Pancreas (tissue), 10 donors: ENCODE results near the gene FRMD4A. TPM values are rescaled to one million over a fixed set of nuclear protein-coding genes. Genes with fewer than 3 reads are reported as not detected.
"Not testable (repeated sequence)": the region's sequence is repeated elsewhere in the genome, so short reads cannot be mapped to it uniquely, and the experiment has no call there.

Experiments used
- ATAC-seq, 4 donors: fragments of 200-7000 bp; cut with Tn5 transposase; one replicate each; pipeline versions ENCODE4 v1.8.0 to v1.9.1; 2020; ENCODE audit warnings: mild to moderate bottlenecking in 4 of 4, moderate library complexity in 4 of 4
- DNase-seq, 6 donors: peaks; one replicate each; pipeline ENCODE4 v3.0.0-alpha.2; 2020
- FAIRE-seq: peaks from 2 replicates; lab custom pipeline; 2012; peaks lifted over from hg19 to GRCh38; lab: Jason Lieb, UNC
- H3K27ac ChIP-seq, 4 donors: fragments of 200-600 bp; sonication (generic); 1 replicate in 3 of 4; 2 replicates in 1 of 4; pipeline versions ENCODE4 v1.5.0 to v1.8.0; 2020
- H3K27me3 ChIP-seq, 4 donors: fragments of 200-600 bp; one replicate each; pipeline ENCODE4 v1.8.0; 2021
- H3K36me3 ChIP-seq, 3 donors: fragments of 200-600 bp; sonication (generic) in 1 of 3; one replicate each; pipeline versions ENCODE4 v1.5.0 to v1.8.0; 2020 to 2021
- H3K4me1 ChIP-seq, 3 donors: fragments of 200-600 bp; one replicate each; pipeline ENCODE4 v1.8.0; 2021
- H3K4me3 ChIP-seq, 4 donors: fragments of 200-600 bp; sonication (generic) in 2 of 4; one replicate each; pipeline versions ENCODE4 v1.5.0 to v1.8.0; 2020 to 2021
- H3K9me3 ChIP-seq, 4 donors: fragments of 200-600 bp; one replicate each; pipeline ENCODE4 v1.8.0; 2021
- CTCF ChIP-seq, 4 donors: fragments of 200-600 bp; sonication (generic) in 3 of 4; IDR thresholded peaks; one replicate each; pipeline versions ENCODE4 v1.5.0 to v1.8.0; 2021; ENCODE audit warnings: antibody characterized with exemption in 4 of 4
- WGBS, 2 donors: extraction: QIAGEN DNeasy Blood & Tissue Kit; methylation state at CpG; one replicate each; pipeline ENCODE4 v1.1.7; 2013; 5-methylcytosine and 5-hydroxymethylcytosine counted together
- intact Hi-C, 3 donors: fragments of 100-400 bp; cut with DNase I; formaldehyde crosslinking; loops; one replicate each; pipeline versions ENCODE4 v1.11.1 to v1.14.2; 2022
- polyA plus RNA-seq, 2 donors: library from polyadenylated mRNA; stranded (reverse); fragments of 200-250 nt; gene quantifications; one replicate each; pipeline ENCODE4 v1.2.3, GENCODE V29; 2013
- total RNA-seq, 6 donors: library from RNA; stranded (reverse); fragmentation: NEBNext Ultra II Directional in 4 of 6; extraction: Animal tissue kit (Norgen Biotek cat#: 25700) in 4 of 6; gene quantifications; one replicate each; pipeline versions ENCODE4 v1.2.1 to v1.2.4, GENCODE V29; 2021 to 2023
- donor health status: healthy with polysubstance abuse.
- donor health status: DM: no; HTN: no; CAD: no; lungs with moderate emphysema.
- donor health status: DM: no; HTN: no; CAD: no.
- donor health status: control.
- donor health status: control.
- donor health status: Bipolar disorder and iron deficiency.
- donor health status: DM: yes; HTN: yes; CAD: no.
- donor health status: DM: no; HTN: no; CAD: no.
- donor health status: DM: no; HTN: no; CAD: no.
- donor health status: DM: yes; HTN: yes; CAD: no.

The FRMD4A gene
- total and polyA plus RNA-seq, 8 donors, result 13.5 to 27.5 (median 18.7) TPM

GRCh38 chr10:13834581-13835286 is 496.0 kb downstream of the FRMD4A start:
- intact Hi-C loops, result no loop called here
- Histone ChIP-seq H3K27ac (no peak overlapping the region), H3K4me1 (peaks cover 0 to 4% (median 0%) of the 10 kb centered on the region in 3 donors), H3K36me3 (no peaks in the 10 kb centered on the region), H3K4me3 (no peak overlapping the region), H3K27me3 (no peaks in the 10 kb centered on the region), H3K9me3 (no peaks in the 10 kb centered on the region)
- TF ChIP-seq CTCF (IDR thresholded peaks at IDR 0.05), result no peak
- FAIRE-seq (no peak), ATAC-seq (peak in 3 of 4 donors; percentile 35 to 62 (median 54)), DNase-seq (peak in 1 of 6 donors; percentile 31)
- 44 to 47% methylated on average over 16 of the region's 16 CpGs for WGBS, 2 donors

- H3K36me3 ChIP-seq, result no peaks in the 10 kb centered on the region
- DNase-seq (no peak), FAIRE-seq (no peak), ATAC-seq (peak in 1 of 4 donors; percentile 49)
- H3K27me3 ChIP-seq, result no peaks in the 10 kb centered on the region
- H3K27ac ChIP-seq, result peak overlapping the region in 2 of 4 donors; percentile 17 to 23
- no peak for TF ChIP-seq CTCF (IDR thresholded peaks at IDR 0.05)
- intact Hi-C loops, result no loop called here
- H3K4me3 ChIP-seq, result no peak overlapping the region
- 39 to 48% methylated on average over 4 of the region's 4 CpGs for WGBS, 2 donors
- no peaks in the 10 kb centered on the region for H3K4me1 ChIP-seq
- no peaks in the 10 kb centered on the region for H3K9me3 ChIP-seq
Observed at GRCh38 chr10:13831711-13832141, 499.0 kb downstream of the FRMD4A start.

GRCh38 chr10:13830385-13830784 is 500.3 kb downstream of the FRMD4A start:
- 93 to 97% methylated on average over 4 of the region's 4 CpGs for WGBS, 2 donors
- TF ChIP-seq CTCF (IDR thresholded peaks at IDR 0.05), result no peak
- H3K4me1 ChIP-seq, result no peaks in the 10 kb centered on the region
- H3K9me3 ChIP-seq, result no peaks in the 10 kb centered on the region
- ATAC-seq, result no peak
- intact Hi-C loops, result no loop called here
- H3K4me3 ChIP-seq, result no peak overlapping the region
- no peak for DNase-seq
- no peaks in the 10 kb centered on the region for H3K36me3 ChIP-seq
- no peak for FAIRE-seq
- H3K27me3 ChIP-seq, result no peaks in the 10 kb centered on the region
- no peak overlapping the region for H3K27ac ChIP-seq

- Histone ChIP-seq H3K27ac (no peak overlapping the region), H3K27me3 (no peaks in the 10 kb centered on the region), H3K36me3 (no peaks in the 10 kb centered on the region), H3K9me3 (no peaks in the 10 kb centered on the region), H3K4me3 (no peak overlapping the region), H3K4me1 (no peaks in the 10 kb centered on the region)
- TF ChIP-seq CTCF (IDR thresholded peaks at IDR 0.05), result no peak
- DNase-seq (no peak), FAIRE-seq (no peak), ATAC-seq (no peak)
- intact Hi-C loops, result no loop called here
- WGBS, 2 donors, result 83 to 88% methylated on average over 5 of the region's 5 CpGs
Observed at GRCh38 chr10:13829790-13830189, 500.9 kb downstream of the FRMD4A start.

GRCh38 chr10:13828284-13828683 is 502.4 kb downstream of the FRMD4A start:
- H3K4me3 ChIP-seq, H3K9me3 ChIP-seq, H3K27me3 ChIP-seq, ATAC-seq, FAIRE-seq, DNase-seq, H3K4me1 ChIP-seq, intact Hi-C loops, H3K36me3 ChIP-seq, H3K27ac ChIP-seq: not testable (repeated sequence)
- 76 to 86% methylated on average over 5 to 6 of the region's 6 CpGs for WGBS, 2 donors
